H1 (cell line): Measurements from ENCODE around the gene ELAVL1. TPM values are rescaled to one million over a fixed set of nuclear protein-coding genes. Genes with fewer than 3 reads are reported as not detected.
A peak's percentile ranks its signal among the peaks of the same experiment; 100 is the strongest.

Source experiments
- CTCF ChIA-PET: fragments of 300-600 bp; sonication (Branson Sonifier 250); formaldehyde crosslinking; loops from one replicate; lab custom pipeline; 2021; ENCODE audit not compliant: partially characterized antibody; lab: Charles Lee
- POLR2A ChIA-PET: fragments of 300-600 bp; sonication (Branson Sonifier 250); formaldehyde crosslinking; loops from one replicate; lab custom pipeline; 2021; ENCODE audit warnings: inconsistent platforms; ENCODE audit not compliant: partially characterized antibody; lab: Charles Lee
- DNase-seq, 2 experiments: peaks; one replicate each; pipeline versions ENCODE4 v3.0.0 to v3.0.0-alpha.2; 2010 to 2022; ENCODE audit warnings: low spot score in 2 of 2, low read depth in 1 of 2, mixed read lengths in 1 of 2
- FAIRE-seq: peaks from 2 replicates; lab custom pipeline; 2011; peaks lifted over from hg19 to GRCh38; lab: Jason Lieb, UNC
- H2AFZ ChIP-seq: 2 replicates; pipeline ENCODE4 v1.8.1; 2012; ENCODE audit warnings: low read length, inconsistent platforms
- H2AK5ac ChIP-seq: 2 replicates; pipeline ENCODE4 v1.6.1; 2013; ENCODE audit warnings: low read depth, low read length
- H2BK120ac ChIP-seq: replicated peaks from 2 replicates; pipeline ENCODE3; 2013; ENCODE audit warnings: low read depth, low read length, inconsistent platforms
- H2BK12ac ChIP-seq: 2 replicates; pipeline ENCODE4 v1.6.1; 2013; ENCODE audit warnings: low read depth, low read length
- H2BK15ac ChIP-seq: 2 replicates; pipeline ENCODE4 v1.6.1; 2013; ENCODE audit warnings: low read length
- H2BK20ac ChIP-seq: 2 replicates; pipeline ENCODE4 v1.6.1; 2013; ENCODE audit warnings: low read length
- H2BK5ac ChIP-seq: 2 replicates; pipeline ENCODE4 v1.6.1; 2013; ENCODE audit warnings: low read depth, low read length
- H3K14ac ChIP-seq: 2 replicates; pipeline ENCODE4 v1.6.1; 2013; ENCODE audit warnings: inconsistent platforms; ENCODE audit not compliant: insufficient read length
- H3K18ac ChIP-seq: 2 replicates; pipeline ENCODE4 v1.6.1; 2013; ENCODE audit warnings: low read length; ENCODE audit errors: extremely low read depth
- H3K23ac ChIP-seq: 2 replicates; pipeline ENCODE4 v1.6.1; 2013; ENCODE audit warnings: inconsistent platforms; ENCODE audit not compliant: insufficient read length
- H3K23me2 ChIP-seq: 2 replicates; pipeline ENCODE4 v1.6.1; 2013; ENCODE audit warnings: low read depth, low read length
- H3K27ac ChIP-seq: 2 replicates; pipeline ENCODE4 v1.6.1; 2011; ENCODE audit warnings: low read depth, low read length, inconsistent platforms
- H3K27me3 ChIP-seq, 4 experiments: replicated peaks in 1 of 4; 1 replicate in 1 of 4; 2 replicates in 3 of 4; pipeline versions ENCODE4 v1.6.1 to v1.8.1; 2011 to 2013; ENCODE audit warnings: low read length in 3 of 4, mild to moderate bottlenecking in 3 of 4, inconsistent platforms in 2 of 4, mixed read lengths in 2 of 4, moderate library complexity in 1 of 4; ENCODE audit not compliant: control insufficient read depth in 3 of 4, insufficient read depth in 3 of 4; ENCODE audit errors: extremely low read depth in 1 of 4
- H3K36me3 ChIP-seq, 4 experiments: 2 replicates each; pipeline versions ENCODE4 v1.6.1 to v1.8.1; 2011 to 2013; ENCODE audit warnings: mild to moderate bottlenecking in 4 of 4, low read length in 3 of 4, moderate library complexity in 2 of 4, control low read depth in 1 of 4, inconsistent platforms in 1 of 4; ENCODE audit not compliant: insufficient read depth in 4 of 4, control insufficient read depth in 2 of 4
- H3K4ac ChIP-seq: replicated peaks from 2 replicates; pipeline ENCODE3; 2013; ENCODE audit warnings: low read length, low read depth, mixed read lengths, inconsistent platforms; ENCODE audit not compliant: insufficient read length
- H3K4me1 ChIP-seq, 4 experiments: replicated peaks in 1 of 4; 1 replicate in 1 of 4; 2 replicates in 3 of 4; pipeline versions ENCODE4 v1.6.1 to v1.8.1; 2011 to 2013; ENCODE audit warnings: low read length in 3 of 4, inconsistent platforms in 2 of 4, mixed read lengths in 1 of 4; ENCODE audit not compliant: insufficient read depth in 4 of 4, control insufficient read depth in 3 of 4
- H3K4me2 ChIP-seq, 2 experiments: 2 replicates each; pipeline versions ENCODE4 v1.6.1 to v1.8.1; 2011 to 2013; ENCODE audit warnings: low read depth in 2 of 2, low read length in 2 of 2, control low read depth in 1 of 2, inconsistent platforms in 1 of 2, mild to moderate bottlenecking in 1 of 2; ENCODE audit not compliant: insufficient read depth in 1 of 2
- H3K4me3 ChIP-seq, 4 experiments: fragments of 200-600, 300-600 bp in 1 of 4; sonication (generic), shearing (Covaris generic), sonication (Bioruptor Twin) in 1 of 4; 2 replicates each; pipeline versions ENCODE4 v1.5.1 to v1.8.1; 2011 to 2016; ENCODE audit warnings: low read length in 4 of 4, low read depth in 3 of 4, control low read depth in 2 of 4, inconsistent platforms in 2 of 4, mild to moderate bottlenecking in 2 of 4, mixed read lengths in 1 of 4, moderate library complexity in 1 of 4; ENCODE audit not compliant: insufficient read depth in 2 of 4; ENCODE audit errors: extremely low read depth in 1 of 4
- H3K56ac ChIP-seq: replicated peaks from 2 replicates; pipeline ENCODE3; 2013; ENCODE audit warnings: low read depth, mild to moderate bottlenecking, mixed read lengths, low read length, inconsistent platforms; ENCODE audit not compliant: insufficient read length
- H3K79me1 ChIP-seq: 2 replicates; pipeline ENCODE4 v1.6.1; 2013; ENCODE audit warnings: low read depth, low read length, control low read depth
- H3K79me2 ChIP-seq, 2 experiments: 2 replicates each; pipeline versions ENCODE4 v1.6.1 to v1.8.1; 2012 to 2013; ENCODE audit warnings: low read length in 2 of 2, mild to moderate bottlenecking in 2 of 2, inconsistent platforms in 1 of 2; ENCODE audit not compliant: insufficient read depth in 2 of 2, control insufficient read depth in 1 of 2
- H3K9ac ChIP-seq, 4 experiments: replicated peaks in 1 of 4; 1 replicate in 1 of 4; 2 replicates in 3 of 4; pipeline versions ENCODE4 v1.6.1 to v1.8.1; 2011 to 2013; ENCODE audit warnings: low read depth in 3 of 4, low read length in 3 of 4, control low read depth in 2 of 4, mild to moderate bottlenecking in 2 of 4, moderate library complexity in 2 of 4, inconsistent platforms in 1 of 4; ENCODE audit errors: extremely low read depth in 1 of 4
- H3K9me3 ChIP-seq, 2 experiments: 2 replicates each; pipeline versions ENCODE4 v1.6.1 to v1.8.1; 2012 to 2013; ENCODE audit warnings: mild to moderate bottlenecking in 2 of 2, moderate library complexity in 2 of 2, control low read depth in 1 of 2, inconsistent platforms in 1 of 2, low read depth in 1 of 2, low read length in 1 of 2, mixed read lengths in 1 of 2; ENCODE audit not compliant: insufficient read depth in 2 of 2
- H4K20me1 ChIP-seq, 2 experiments: replicated peaks in 1 of 2; 2 replicates each; pipeline versions ENCODE3 to v1.8.1; 2011 to 2013; ENCODE audit warnings: inconsistent platforms in 2 of 2, low read length in 2 of 2, mild to moderate bottlenecking in 1 of 2; ENCODE audit not compliant: insufficient read depth in 2 of 2, control insufficient read depth in 1 of 2
- H4K5ac ChIP-seq: 2 replicates; pipeline ENCODE4 v1.6.1; 2013; ENCODE audit warnings: low read length, low read depth, mixed read lengths, inconsistent platforms; ENCODE audit not compliant: insufficient read length
- H4K8ac ChIP-seq: 2 replicates; pipeline ENCODE4 v1.8.0; 2013; ENCODE audit warnings: mild to moderate bottlenecking, moderate library complexity, low read length, inconsistent platforms; ENCODE audit not compliant: insufficient read depth; ENCODE audit errors: extremely low read depth
- H4K91ac ChIP-seq: replicated peaks from 2 replicates; pipeline ENCODE3; 2013; ENCODE audit warnings: low read length, mixed read lengths, inconsistent platforms; ENCODE audit not compliant: insufficient read length
- NANOG ChIP-seq: IDR thresholded peaks from 2 replicates; pipeline ENCODE4 v1.6.1; 2011; ENCODE audit warnings: low read length, low read depth, mild to moderate bottlenecking, inconsistent platforms; ENCODE audit not compliant: insufficient read depth, poor library complexity, severe bottlenecking
- WGBS, 2 experiments: shearing (Covaris generic) in 1 of 2; methylation state at CpG; one replicate each; pipeline versions ENCODE4 v1.1.6 to v1.1.7; 2013 to 2015; ENCODE audit warnings: low lambda C conversion rate in 2 of 2, mixed read lengths in 2 of 2, inconsistent platforms in 1 of 2, low coverage in 1 of 2, missing lambda C conversion rate in 1 of 2; ENCODE audit not compliant: insufficient replicate concordance in 2 of 2, insufficient coverage in 1 of 2, insufficient read length in 1 of 2; ENCODE audit errors: extremely low coverage in 1 of 2, missing lambda C conversion rate in 1 of 2; 5-methylcytosine and 5-hydroxymethylcytosine counted together
- polyA plus RNA-seq, 7 experiments: library from polyadenylated mRNA; depleted of rRNA in 3 of 7; stranded (reverse) in 5 of 7; unstranded in 2 of 7; fragments of >200 nt in 5 of 7; fragments of 200-250 nt in 2 of 7; gene quantifications; 1 replicate in 5 of 7; 2 replicates in 1 of 7; 4 replicates in 1 of 7; pipeline versions ENCODE4 v1.2.1 to v1.2.3, GENCODE V29; 2011 to 2013; ENCODE audit warnings: missing spikeins in 2 of 7, mixed read lengths in 2 of 7
- total RNA-seq: library from RNA; stranded (reverse); fragmentation: NEBNext Ultra II Directional; extraction: Animal tissue kit (Norgen Biotek cat#: 25700); gene quantifications from 2 replicates; pipeline ENCODE4 v1.2.1, GENCODE V29; 2021

ELAVL1 gene
- total and polyA plus RNA-seq, 2 of the 8 experiments (the other 6 are each of a cell fraction or from before 2014, with no cell fraction given), result 56.7 to 163 TPM

DNA sequence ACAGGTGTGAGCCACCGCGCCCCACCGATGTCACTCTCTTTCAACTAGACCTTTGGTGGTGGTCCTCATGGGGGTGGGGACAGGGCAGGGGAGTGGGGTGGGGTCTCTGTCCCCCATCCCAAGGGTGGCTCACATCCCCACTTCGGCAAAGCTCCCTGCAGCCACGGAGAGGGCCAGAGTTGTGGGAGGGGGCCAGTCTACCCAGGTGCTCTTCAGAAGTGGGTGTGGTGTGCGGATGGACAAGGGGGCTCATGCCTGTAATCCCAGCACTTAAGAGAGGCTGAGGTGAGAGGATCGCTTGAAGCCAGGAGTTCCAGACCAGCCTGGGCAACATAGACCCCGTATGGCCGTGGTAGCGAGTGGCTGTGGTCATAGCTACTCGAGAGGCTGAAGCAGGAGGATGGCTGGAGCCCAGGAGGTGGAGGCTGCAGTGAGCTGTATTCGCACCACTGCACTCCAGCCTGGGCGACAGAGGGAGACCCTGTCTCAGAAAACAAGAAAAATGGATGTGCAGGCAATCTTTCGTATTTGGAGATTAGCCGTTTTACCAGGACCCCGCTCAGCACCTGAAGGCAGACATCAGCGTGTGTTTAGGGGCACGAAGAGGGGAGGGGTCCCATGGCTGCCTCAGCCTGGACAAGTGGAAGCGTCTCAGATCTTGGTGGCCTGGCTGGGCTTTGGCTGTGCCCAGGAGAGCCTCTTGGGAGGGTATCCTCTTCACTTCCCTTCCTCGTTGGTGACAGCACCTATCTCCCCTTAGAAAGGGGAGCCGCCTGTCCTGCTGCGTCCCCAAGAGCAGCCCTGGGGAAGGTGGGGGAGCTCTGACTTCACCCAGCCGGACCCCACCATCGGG lies 90.0 kb downstream of the ELAVL1 start:
- Histone ChIP-seq H3K4me3 (peak overlapping the region; percentile 29 to 64 (median 34); a peak in 7 of 8 replicates), H2BK12ac (no peak overlapping the region), H3K36me3 (peaks cover 5 to 23% (median 12%) of the 10 kb centered on the region in 4 experiments; a peak in 4 of 8 replicates), H3K9ac (no peak overlapping the region), H2BK120ac (no peak overlapping the region), H3K23ac (no peak overlapping the region), H3K79me2 (no peaks in the 10 kb centered on the region), H4K5ac (no peak overlapping the region), H3K4me2 (peak overlapping the region; percentile 86 to 94), H3K14ac (no peak overlapping the region), H3K27me3 (peaks cover 17 to 45% (median 39%) of the 10 kb centered on the region in 4 experiments; a peak in 6 of 7 replicates), H4K91ac (peak overlapping the region; percentile 3), H3K4me1 (peaks cover 0 to 15% (median 8%) of the 10 kb centered on the region in 4 experiments; a peak in 5 of 7 replicates), H4K8ac (no peak overlapping the region), H2BK5ac (no peak overlapping the region), H2BK15ac (no peak overlapping the region), H2BK20ac (no peak overlapping the region), H4K20me1 (peaks cover 2 to 6% of the 10 kb centered on the region in 2 experiments), H3K4ac (no peak overlapping the region), H3K18ac (no peak overlapping the region; the same call in 1 of the 2 replicates), H3K27ac (no peak overlapping the region), H3K79me1 (no peaks in the 10 kb centered on the region), H3K56ac (peak overlapping the region; percentile 59), H3K23me2 (peaks cover 17% of the 10 kb centered on the region; the same call in 1 of the 2 replicates), H2AFZ (no peak overlapping the region), H3K9me3 (no peaks in the 10 kb centered on the region), H2AK5ac (0 out of 2 replicates have a peak overlapping the region, but pooled peaks have one; percentile 11)
- FAIRE-seq, result no peak
- POLR2A ChIA-PET, result interaction anchor here (0.5 to 10.6 kb wide), 15 partner anchors 11 to 285 kb away, joined by 3 to 106 read pairs (median 4); partner anchors contain the start of genes CTXN1, MAP2K7, PRR36 and TIMM44
- no peak for DNase-seq
- no peak for TF ChIP-seq NANOG
- 70% methylated on average over 22 of the region's 24 CpGs; no CpG with 5 or more reads in 1 of the 2 experiments for WGBS, 2 experiments
- CTCF ChIA-PET, result interaction anchor here (0.8 to 9.0 kb wide), 16 partner anchors 7 to 203 kb away, joined by 3 to 112 read pairs (median 6); partner anchors contain the start of genes LRRC8E, MAP2K7, PRR36 and TIMM44
